H1 (cell line): ENCODE results near the gene CHD9NB. TPM values are rescaled to one million over a fixed set of nuclear protein-coding genes. Genes with fewer than 3 reads are reported as not detected.

Experiments
- CTCF ChIA-PET: fragments of 300-600 bp; sonication (Branson Sonifier 250); formaldehyde crosslinking; loops from one replicate; lab custom pipeline; 2021; ENCODE audit not compliant: partially characterized antibody; lab: Charles Lee
- POLR2A ChIA-PET: fragments of 300-600 bp; sonication (Branson Sonifier 250); formaldehyde crosslinking; loops from one replicate; lab custom pipeline; 2021; ENCODE audit warnings: inconsistent platforms; ENCODE audit not compliant: partially characterized antibody; lab: Charles Lee
- DNase-seq, 2 experiments: peaks; one replicate each; pipeline versions ENCODE4 v3.0.0 to v3.0.0-alpha.2; 2010 to 2022; ENCODE audit warnings: low spot score in 2 of 2, low read depth in 1 of 2, mixed read lengths in 1 of 2
- FAIRE-seq: peaks from 2 replicates; lab custom pipeline; 2011; peaks lifted over from hg19 to GRCh38; lab: Jason Lieb, UNC
- H2AFZ ChIP-seq: 2 replicates; pipeline ENCODE4 v1.8.1; 2012; ENCODE audit warnings: low read length, inconsistent platforms
- H2AK5ac ChIP-seq: 2 replicates; pipeline ENCODE4 v1.6.1; 2013; ENCODE audit warnings: low read depth, low read length
- H2BK120ac ChIP-seq: replicated peaks from 2 replicates; pipeline ENCODE3; 2013; ENCODE audit warnings: low read depth, low read length, inconsistent platforms
- H2BK12ac ChIP-seq: 2 replicates; pipeline ENCODE4 v1.6.1; 2013; ENCODE audit warnings: low read depth, low read length
- H2BK15ac ChIP-seq: 2 replicates; pipeline ENCODE4 v1.6.1; 2013; ENCODE audit warnings: low read length
- H2BK20ac ChIP-seq: 2 replicates; pipeline ENCODE4 v1.6.1; 2013; ENCODE audit warnings: low read length
- H2BK5ac ChIP-seq: 2 replicates; pipeline ENCODE4 v1.6.1; 2013; ENCODE audit warnings: low read depth, low read length
- H3K14ac ChIP-seq: 2 replicates; pipeline ENCODE4 v1.6.1; 2013; ENCODE audit warnings: inconsistent platforms; ENCODE audit not compliant: insufficient read length
- H3K18ac ChIP-seq: 2 replicates; pipeline ENCODE4 v1.6.1; 2013; ENCODE audit warnings: low read length; ENCODE audit errors: extremely low read depth
- H3K23ac ChIP-seq: 2 replicates; pipeline ENCODE4 v1.6.1; 2013; ENCODE audit warnings: inconsistent platforms; ENCODE audit not compliant: insufficient read length
- H3K23me2 ChIP-seq: 2 replicates; pipeline ENCODE4 v1.6.1; 2013; ENCODE audit warnings: low read depth, low read length
- H3K27ac ChIP-seq: 2 replicates; pipeline ENCODE4 v1.6.1; 2011; ENCODE audit warnings: low read depth, low read length, inconsistent platforms
- H3K27me3 ChIP-seq, 4 experiments: replicated peaks in 1 of 4; 1 replicate in 1 of 4; 2 replicates in 3 of 4; pipeline versions ENCODE4 v1.6.1 to v1.8.1; 2011 to 2013; ENCODE audit warnings: low read length in 3 of 4, mild to moderate bottlenecking in 3 of 4, inconsistent platforms in 2 of 4, mixed read lengths in 2 of 4, moderate library complexity in 1 of 4; ENCODE audit not compliant: control insufficient read depth in 3 of 4, insufficient read depth in 3 of 4; ENCODE audit errors: extremely low read depth in 1 of 4
- H3K36me3 ChIP-seq, 4 experiments: 2 replicates each; pipeline versions ENCODE4 v1.6.1 to v1.8.1; 2011 to 2013; ENCODE audit warnings: mild to moderate bottlenecking in 4 of 4, low read length in 3 of 4, moderate library complexity in 2 of 4, control low read depth in 1 of 4, inconsistent platforms in 1 of 4; ENCODE audit not compliant: insufficient read depth in 4 of 4, control insufficient read depth in 2 of 4
- H3K4ac ChIP-seq: replicated peaks from 2 replicates; pipeline ENCODE3; 2013; ENCODE audit warnings: low read length, low read depth, mixed read lengths, inconsistent platforms; ENCODE audit not compliant: insufficient read length
- H3K4me1 ChIP-seq, 4 experiments: replicated peaks in 1 of 4; 1 replicate in 1 of 4; 2 replicates in 3 of 4; pipeline versions ENCODE4 v1.6.1 to v1.8.1; 2011 to 2013; ENCODE audit warnings: low read length in 3 of 4, inconsistent platforms in 2 of 4, mixed read lengths in 1 of 4; ENCODE audit not compliant: insufficient read depth in 4 of 4, control insufficient read depth in 3 of 4
- H3K4me2 ChIP-seq, 2 experiments: 2 replicates each; pipeline versions ENCODE4 v1.6.1 to v1.8.1; 2011 to 2013; ENCODE audit warnings: low read depth in 2 of 2, low read length in 2 of 2, control low read depth in 1 of 2, inconsistent platforms in 1 of 2, mild to moderate bottlenecking in 1 of 2; ENCODE audit not compliant: insufficient read depth in 1 of 2
- H3K4me3 ChIP-seq, 4 experiments: fragments of 200-600, 300-600 bp in 1 of 4; sonication (generic), shearing (Covaris generic), sonication (Bioruptor Twin) in 1 of 4; 2 replicates each; pipeline versions ENCODE4 v1.5.1 to v1.8.1; 2011 to 2016; ENCODE audit warnings: low read length in 4 of 4, low read depth in 3 of 4, control low read depth in 2 of 4, inconsistent platforms in 2 of 4, mild to moderate bottlenecking in 2 of 4, mixed read lengths in 1 of 4, moderate library complexity in 1 of 4; ENCODE audit not compliant: insufficient read depth in 2 of 4; ENCODE audit errors: extremely low read depth in 1 of 4
- H3K56ac ChIP-seq: replicated peaks from 2 replicates; pipeline ENCODE3; 2013; ENCODE audit warnings: low read depth, mild to moderate bottlenecking, mixed read lengths, low read length, inconsistent platforms; ENCODE audit not compliant: insufficient read length
- H3K79me1 ChIP-seq: 2 replicates; pipeline ENCODE4 v1.6.1; 2013; ENCODE audit warnings: low read depth, low read length, control low read depth
- H3K79me2 ChIP-seq, 2 experiments: 2 replicates each; pipeline versions ENCODE4 v1.6.1 to v1.8.1; 2012 to 2013; ENCODE audit warnings: low read length in 2 of 2, mild to moderate bottlenecking in 2 of 2, inconsistent platforms in 1 of 2; ENCODE audit not compliant: insufficient read depth in 2 of 2, control insufficient read depth in 1 of 2
- H3K9ac ChIP-seq, 4 experiments: replicated peaks in 1 of 4; 1 replicate in 1 of 4; 2 replicates in 3 of 4; pipeline versions ENCODE4 v1.6.1 to v1.8.1; 2011 to 2013; ENCODE audit warnings: low read depth in 3 of 4, low read length in 3 of 4, control low read depth in 2 of 4, mild to moderate bottlenecking in 2 of 4, moderate library complexity in 2 of 4, inconsistent platforms in 1 of 4; ENCODE audit errors: extremely low read depth in 1 of 4
- H3K9me3 ChIP-seq, 2 experiments: 2 replicates each; pipeline versions ENCODE4 v1.6.1 to v1.8.1; 2012 to 2013; ENCODE audit warnings: mild to moderate bottlenecking in 2 of 2, moderate library complexity in 2 of 2, control low read depth in 1 of 2, inconsistent platforms in 1 of 2, low read depth in 1 of 2, low read length in 1 of 2, mixed read lengths in 1 of 2; ENCODE audit not compliant: insufficient read depth in 2 of 2
- H4K20me1 ChIP-seq, 2 experiments: replicated peaks in 1 of 2; 2 replicates each; pipeline versions ENCODE3 to v1.8.1; 2011 to 2013; ENCODE audit warnings: inconsistent platforms in 2 of 2, low read length in 2 of 2, mild to moderate bottlenecking in 1 of 2; ENCODE audit not compliant: insufficient read depth in 2 of 2, control insufficient read depth in 1 of 2
- H4K5ac ChIP-seq: 2 replicates; pipeline ENCODE4 v1.6.1; 2013; ENCODE audit warnings: low read length, low read depth, mixed read lengths, inconsistent platforms; ENCODE audit not compliant: insufficient read length
- H4K8ac ChIP-seq: 2 replicates; pipeline ENCODE4 v1.8.0; 2013; ENCODE audit warnings: mild to moderate bottlenecking, moderate library complexity, low read length, inconsistent platforms; ENCODE audit not compliant: insufficient read depth; ENCODE audit errors: extremely low read depth
- H4K91ac ChIP-seq: replicated peaks from 2 replicates; pipeline ENCODE3; 2013; ENCODE audit warnings: low read length, mixed read lengths, inconsistent platforms; ENCODE audit not compliant: insufficient read length
- ASH2L ChIP-seq: fragments of 200-600, 300-600 bp; sonication (generic); IDR thresholded peaks from one replicate; pipeline ENCODE4 v1.7.1; 2017; ENCODE audit warnings: low read length
- CBX5 ChIP-seq: fragments of 300-800, 300-1000 bp; sonication (generic); IDR thresholded peaks from 2 replicates; pipeline ENCODE4 v1.7.1; 2016; ENCODE audit warnings: antibody characterized with exemption, low read length, low read depth
- KDM1A ChIP-seq: fragments of 200-600, 300-600 bp; sonication (generic); IDR thresholded peaks from 2 replicates; pipeline ENCODE4 v1.7.1; 2016; ENCODE audit warnings: mild to moderate bottlenecking, low read length, borderline replicate concordance
- SRF ChIP-seq: IDR thresholded peaks from 2 replicates; pipeline ENCODE4 v1.6.1; 2011; ENCODE audit warnings: mild to moderate bottlenecking, low read depth, low read length, moderate library complexity
- WGBS, 2 experiments: shearing (Covaris generic) in 1 of 2; methylation state at CpG; one replicate each; pipeline versions ENCODE4 v1.1.6 to v1.1.7; 2013 to 2015; ENCODE audit warnings: low lambda C conversion rate in 2 of 2, mixed read lengths in 2 of 2, inconsistent platforms in 1 of 2, low coverage in 1 of 2, missing lambda C conversion rate in 1 of 2; ENCODE audit not compliant: insufficient replicate concordance in 2 of 2, insufficient coverage in 1 of 2, insufficient read length in 1 of 2; ENCODE audit errors: extremely low coverage in 1 of 2, missing lambda C conversion rate in 1 of 2; 5-methylcytosine and 5-hydroxymethylcytosine counted together
- polyA plus RNA-seq, 7 experiments: library from polyadenylated mRNA; depleted of rRNA in 3 of 7; stranded (reverse) in 5 of 7; unstranded in 2 of 7; fragments of >200 nt in 5 of 7; fragments of 200-250 nt in 2 of 7; gene quantifications; 1 replicate in 5 of 7; 2 replicates in 1 of 7; 4 replicates in 1 of 7; pipeline versions ENCODE4 v1.2.1 to v1.2.3, GENCODE V29; 2011 to 2013; ENCODE audit warnings: missing spikeins in 2 of 7, mixed read lengths in 2 of 7
- total RNA-seq: library from RNA; stranded (reverse); fragmentation: NEBNext Ultra II Directional; extraction: Animal tissue kit (Norgen Biotek cat#: 25700); gene quantifications from 2 replicates; pipeline ENCODE4 v1.2.1, GENCODE V29; 2021

Gene CHD9NB
- total and polyA plus RNA-seq, 2 of the 8 experiments (the other 6 are each of a cell fraction or from before 2014, with no cell fraction given): 4.5 to 5.9 TPM

DNA sequence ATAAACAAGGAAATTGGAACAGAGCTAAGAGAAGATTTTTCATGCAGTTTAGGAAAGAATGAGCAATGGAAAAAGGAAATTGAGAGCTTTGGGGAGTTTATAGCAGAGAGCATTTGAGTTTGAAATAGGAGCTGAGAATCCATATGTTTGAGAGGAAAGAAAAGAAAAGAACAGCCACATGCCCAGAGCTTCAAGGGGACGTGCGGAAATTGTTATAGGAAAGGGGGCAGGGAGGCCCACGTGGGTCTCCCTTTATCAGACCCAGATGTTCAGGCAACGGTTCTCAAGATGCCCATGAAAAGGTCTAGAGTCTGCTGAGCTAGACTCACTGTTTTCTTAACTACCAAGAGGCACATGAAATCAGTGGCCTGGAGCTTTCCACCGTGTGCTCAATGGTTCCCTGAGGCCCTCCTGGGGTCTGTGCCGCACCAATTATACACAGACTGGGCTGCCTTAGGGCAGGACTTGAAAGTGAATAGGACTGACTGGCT is 33.3 kb upstream of the CHD9NB start:
- peak overlapping the region; percentile 44; the same call in 1 of the 2 replicates for H2BK12ac ChIP-seq
- H3K4me3 ChIP-seq: no peak overlapping the region
- H4K91ac ChIP-seq: no peak overlapping the region
- no peak overlapping the region for H3K14ac ChIP-seq
- H3K4me1 ChIP-seq: peaks cover 12 to 39% (median 31%) of the 10 kb centered on the region in 4 experiments
- WGBS, 2 experiments: 86% methylated on average over 6 of the region's 6 CpGs; no CpG with 5 or more reads in 1 of the 2 experiments
- H3K4ac ChIP-seq: no peak overlapping the region
- no peak overlapping the region for H2AK5ac ChIP-seq
- 0 out of 4 replicates have a peak, but pooled peaks cover 0 to under 1% of the 10 kb centered on the region in 2 experiments for H3K79me2 ChIP-seq
- H3K23me2 ChIP-seq: no peaks in the 10 kb centered on the region
- POLR2A ChIA-PET: interaction anchor here (0.8 to 1.7 kb wide), 2 partner anchors 13 to 23 kb away, joined by 3 to 5 read pairs; no protein-coding TSS in a partner anchor
- H3K27ac ChIP-seq: no peak overlapping the region
- H3K4me2 ChIP-seq: no peak overlapping the region
- 0 out of 2 replicates have a peak overlapping the region, but pooled peaks have one; percentile 38 for H2BK20ac ChIP-seq
- peak overlapping the region; percentile 6; the same call in 1 of the 2 replicates for H3K18ac ChIP-seq
- no peak overlapping the region for H3K9ac ChIP-seq
- H3K56ac ChIP-seq: no peak overlapping the region
- H4K8ac ChIP-seq: no peak overlapping the region
- no peak overlapping the region for H2BK120ac ChIP-seq
- no peak overlapping the region for H2BK15ac ChIP-seq
- CTCF ChIA-PET: interaction anchor here (0.6 to 1.5 kb wide), 4 partner anchors 15 to 26 kb away, joined by 3 to 5 read pairs (median 4); no protein-coding TSS in a partner anchor
- no peak for TF ChIP-seq SRF
- TF ChIP-seq CBX5: no peak
- no peak for TF ChIP-seq KDM1A
- TF ChIP-seq ASH2L: no peak
- FAIRE-seq (no peak), DNase-seq (no peak)
- H4K20me1 ChIP-seq: no peaks in the 10 kb centered on the region
- H4K5ac ChIP-seq: no peak overlapping the region
- H2AFZ ChIP-seq: no peak overlapping the region
- H2BK5ac ChIP-seq: 0 out of 2 replicates have a peak overlapping the region, but pooled peaks have one; percentile 12
- H3K9me3 ChIP-seq: no peaks in the 10 kb centered on the region
- peaks cover 5% of the 10 kb centered on the region; the same call in 1 of the 2 replicates for H3K79me1 ChIP-seq
- no peaks in the 10 kb centered on the region; a peak in 1 of 7 replicates for H3K27me3 ChIP-seq
- H3K36me3 ChIP-seq: no peaks in the 10 kb centered on the region
- no peak overlapping the region for H3K23ac ChIP-seq
